KMS-11 (cell line): ENCODE data around the gene PRPF8.
"Not testable (repeated sequence)": the region's sequence is repeated elsewhere in the genome, so short reads cannot be mapped to it uniquely, and the experiment has no call there.

Experiments used
- H2AFZ ChIP-seq: fragments of 200-600 bp; sonication (generic); 2 replicates; pipeline ENCODE4 v1.6.1; 2016; ENCODE audit warnings: antibody characterized with exemption, mixed run types, low read depth
- H3K27ac ChIP-seq: fragments of 200-600 bp; sonication (generic); 2 replicates; pipeline ENCODE4 v1.6.1; 2016; ENCODE audit warnings: mild to moderate bottlenecking, mixed run types
- H3K27me3 ChIP-seq: fragments of 200-600 bp; sonication (generic); 2 replicates; pipeline ENCODE4 v1.6.1; 2017; ENCODE audit warnings: mild to moderate bottlenecking, low read depth, mixed run types, moderate library complexity; ENCODE audit not compliant: insufficient read depth
- H3K36me3 ChIP-seq: fragments of 200-600 bp; sonication (generic); 2 replicates; pipeline ENCODE4 v1.6.1; 2017; ENCODE audit warnings: mild to moderate bottlenecking, mixed run types; ENCODE audit not compliant: insufficient read depth
- H3K4me1 ChIP-seq: fragments of 200-600 bp; sonication (generic); 2 replicates; pipeline ENCODE4 v1.6.1; 2016; ENCODE audit warnings: mild to moderate bottlenecking, low read depth, mixed run types; ENCODE audit not compliant: poor library complexity, severe bottlenecking
- H3K4me2 ChIP-seq: fragments of 200-600 bp; sonication (generic); 2 replicates; pipeline ENCODE4 v1.7.0; 2016; ENCODE audit warnings: mild to moderate bottlenecking, mixed run types
- H3K4me3 ChIP-seq: fragments of 200-600 bp; sonication (generic); IDR thresholded peaks from 2 replicates; pipeline ENCODE4 v1.6.1; 2017; ENCODE audit warnings: low read depth, low read length, mixed read lengths; ENCODE audit not compliant: insufficient read depth
- H3K79me2 ChIP-seq: fragments of 200-600 bp; sonication (generic); 2 replicates; pipeline ENCODE4 v1.6.1; 2016; ENCODE audit warnings: low read depth, mixed run types; ENCODE audit not compliant: insufficient read depth
- H3K9ac ChIP-seq: fragments of 200-600 bp; sonication (generic); 2 replicates; pipeline ENCODE4 v1.6.1; 2016; ENCODE audit warnings: mild to moderate bottlenecking, mixed run types
- H4K20me1 ChIP-seq: fragments of 200-600 bp; sonication (generic); 2 replicates; pipeline ENCODE4 v1.6.1; 2016; ENCODE audit warnings: mild to moderate bottlenecking, mixed run types; ENCODE audit not compliant: insufficient read depth
- TF ChIP-seq, protein P1 (sequence below): fragments of 200-600 bp; sonication (generic); conservative IDR thresholded peaks from 2 replicates; pipeline ENCODE4 v1.6.1; 2017; ENCODE audit warnings: low read depth, mild to moderate bottlenecking, antibody characterized with exemption, low read length, moderate library complexity, mixed read lengths

Gene PRPF8

GRCh38 chr17:1707107-1707506, 22.4 kb upstream of the PRPF8 start:
- Histone ChIP-seq H3K27ac (no peak overlapping the region), H4K20me1 (no peaks in the 10 kb centered on the region), H3K9ac (no peak overlapping the region), H3K36me3 (no peaks in the 10 kb centered on the region), H3K4me1 (no peaks in the 10 kb centered on the region), H3K4me3 (no peak overlapping the region), H3K27me3 (no peaks in the 10 kb centered on the region), H3K79me2 (no peaks in the 10 kb centered on the region), H3K4me2 (no peak overlapping the region), H2AFZ (no peak overlapping the region)
- TF ChIP-seq, protein P1, sequence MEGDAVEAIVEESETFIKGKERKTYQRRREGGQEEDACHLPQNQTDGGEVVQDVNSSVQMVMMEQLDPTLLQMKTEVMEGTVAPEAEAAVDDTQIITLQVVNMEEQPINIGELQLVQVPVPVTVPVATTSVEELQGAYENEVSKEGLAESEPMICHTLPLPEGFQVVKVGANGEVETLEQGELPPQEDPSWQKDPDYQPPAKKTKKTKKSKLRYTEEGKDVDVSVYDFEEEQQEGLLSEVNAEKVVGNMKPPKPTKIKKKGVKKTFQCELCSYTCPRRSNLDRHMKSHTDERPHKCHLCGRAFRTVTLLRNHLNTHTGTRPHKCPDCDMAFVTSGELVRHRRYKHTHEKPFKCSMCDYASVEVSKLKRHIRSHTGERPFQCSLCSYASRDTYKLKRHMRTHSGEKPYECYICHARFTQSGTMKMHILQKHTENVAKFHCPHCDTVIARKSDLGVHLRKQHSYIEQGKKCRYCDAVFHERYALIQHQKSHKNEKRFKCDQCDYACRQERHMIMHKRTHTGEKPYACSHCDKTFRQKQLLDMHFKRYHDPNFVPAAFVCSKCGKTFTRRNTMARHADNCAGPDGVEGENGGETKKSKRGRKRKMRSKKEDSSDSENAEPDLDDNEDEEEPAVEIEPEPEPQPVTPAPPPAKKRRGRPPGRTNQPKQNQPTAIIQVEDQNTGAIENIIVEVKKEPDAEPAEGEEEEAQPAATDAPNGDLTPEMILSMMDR = no peak

DNA sequence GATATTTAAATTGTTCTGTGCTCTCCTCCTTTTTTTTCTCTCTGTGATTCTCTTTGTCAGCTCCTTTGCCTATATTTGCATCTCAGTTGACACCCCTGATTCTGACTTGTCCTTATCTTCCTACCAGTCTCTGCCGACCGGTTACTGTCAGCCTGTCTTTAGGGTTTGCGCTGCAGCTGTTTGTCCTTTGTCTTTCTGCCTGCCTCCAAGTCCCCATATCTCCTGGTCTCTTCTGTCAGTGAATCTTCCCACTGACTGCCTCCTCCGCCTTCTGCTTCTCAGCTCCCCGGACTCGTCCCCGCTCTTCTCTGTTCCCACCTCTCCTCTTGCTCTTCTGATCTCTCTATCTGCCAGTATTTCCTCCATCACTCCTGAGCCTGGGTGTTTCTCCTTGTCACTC, 20.3 kb upstream of the PRPF8 start:
- TF ChIP-seq, protein P1 = no peak
- Histone ChIP-seq H3K4me2 (no peak overlapping the region), H3K27ac (no peak overlapping the region), H3K4me1 (no peaks in the 10 kb centered on the region), H2AFZ (no peak overlapping the region), H3K36me3 (no peaks in the 10 kb centered on the region), H3K4me3 (no peak overlapping the region), H4K20me1 (no peaks in the 10 kb centered on the region), H3K79me2 (no peaks in the 10 kb centered on the region), H3K27me3 (no peaks in the 10 kb centered on the region), H3K9ac (no peak overlapping the region)

GRCh38 chr17:1703063-1703462, 18.4 kb upstream of the PRPF8 start:
- H4K20me1 ChIP-seq = no peaks in the 10 kb centered on the region
- H3K4me3 ChIP-seq = no peak overlapping the region
- no peaks in the 10 kb centered on the region for H3K27me3 ChIP-seq
- H3K36me3 ChIP-seq = no peaks in the 10 kb centered on the region
- H3K27ac ChIP-seq = no peak overlapping the region
- H2AFZ ChIP-seq = no peak overlapping the region
- H3K4me2 ChIP-seq = no peak overlapping the region
- no peaks in the 10 kb centered on the region for H3K79me2 ChIP-seq
- no peak overlapping the region for H3K9ac ChIP-seq
- no peaks in the 10 kb centered on the region for H3K4me1 ChIP-seq
- TF ChIP-seq, protein P1 = no peak

- H3K27me3 ChIP-seq, H3K4me3 ChIP-seq, H3K79me2 ChIP-seq, H2AFZ ChIP-seq, H3K9ac ChIP-seq, H3K4me1 ChIP-seq, H3K36me3 ChIP-seq, H4K20me1 ChIP-seq, H3K27ac ChIP-seq, H3K4me2 ChIP-seq: not testable (repeated sequence)
Observed at GRCh38 chr17:1699891-1700290, 15.2 kb upstream of the PRPF8 start.

DNA sequence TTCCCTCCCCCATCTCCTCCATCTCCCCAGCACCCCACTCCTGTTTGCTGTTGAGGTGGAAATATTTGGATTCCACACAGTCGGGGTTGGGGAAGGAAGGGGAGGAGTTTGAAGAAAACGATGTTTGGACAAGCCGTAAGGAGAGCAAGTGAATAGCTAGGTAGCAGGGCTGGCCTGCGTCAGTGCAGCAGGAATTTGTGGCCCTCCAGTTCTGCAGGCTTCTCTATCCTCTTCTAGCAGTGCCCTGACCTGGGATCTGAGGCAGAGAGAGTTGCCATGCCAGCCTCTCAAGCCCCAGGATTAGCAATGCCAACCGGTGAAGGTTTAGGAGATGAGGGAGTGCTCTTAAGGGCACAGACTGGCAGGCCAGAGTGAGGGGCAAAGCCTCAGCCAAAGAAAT, 13.0 kb upstream of the PRPF8 start:
- H3K27me3 ChIP-seq = no peaks in the 10 kb centered on the region
- H3K27ac ChIP-seq = no peak overlapping the region
- no peak overlapping the region for H3K4me2 ChIP-seq
- TF ChIP-seq, protein P1 = no peak
- no peak overlapping the region for H2AFZ ChIP-seq
- H3K9ac ChIP-seq = no peak overlapping the region
- no peaks in the 10 kb centered on the region for H3K36me3 ChIP-seq
- H3K4me1 ChIP-seq = no peaks in the 10 kb centered on the region
- H4K20me1 ChIP-seq = no peaks in the 10 kb centered on the region
- H3K79me2 ChIP-seq = no peaks in the 10 kb centered on the region
- no peak overlapping the region for H3K4me3 ChIP-seq
